HG03571 (cell line): ENCODE measurements around the gene UCP3.

Source experiments
- ATAC-seq: cut with Tn5 transposase; IDR thresholded peaks from one replicate; pipeline ENCODE4 v1.9.1; 2021; ENCODE audit not compliant: unreplicated experiment

Gene UCP3

DNA sequence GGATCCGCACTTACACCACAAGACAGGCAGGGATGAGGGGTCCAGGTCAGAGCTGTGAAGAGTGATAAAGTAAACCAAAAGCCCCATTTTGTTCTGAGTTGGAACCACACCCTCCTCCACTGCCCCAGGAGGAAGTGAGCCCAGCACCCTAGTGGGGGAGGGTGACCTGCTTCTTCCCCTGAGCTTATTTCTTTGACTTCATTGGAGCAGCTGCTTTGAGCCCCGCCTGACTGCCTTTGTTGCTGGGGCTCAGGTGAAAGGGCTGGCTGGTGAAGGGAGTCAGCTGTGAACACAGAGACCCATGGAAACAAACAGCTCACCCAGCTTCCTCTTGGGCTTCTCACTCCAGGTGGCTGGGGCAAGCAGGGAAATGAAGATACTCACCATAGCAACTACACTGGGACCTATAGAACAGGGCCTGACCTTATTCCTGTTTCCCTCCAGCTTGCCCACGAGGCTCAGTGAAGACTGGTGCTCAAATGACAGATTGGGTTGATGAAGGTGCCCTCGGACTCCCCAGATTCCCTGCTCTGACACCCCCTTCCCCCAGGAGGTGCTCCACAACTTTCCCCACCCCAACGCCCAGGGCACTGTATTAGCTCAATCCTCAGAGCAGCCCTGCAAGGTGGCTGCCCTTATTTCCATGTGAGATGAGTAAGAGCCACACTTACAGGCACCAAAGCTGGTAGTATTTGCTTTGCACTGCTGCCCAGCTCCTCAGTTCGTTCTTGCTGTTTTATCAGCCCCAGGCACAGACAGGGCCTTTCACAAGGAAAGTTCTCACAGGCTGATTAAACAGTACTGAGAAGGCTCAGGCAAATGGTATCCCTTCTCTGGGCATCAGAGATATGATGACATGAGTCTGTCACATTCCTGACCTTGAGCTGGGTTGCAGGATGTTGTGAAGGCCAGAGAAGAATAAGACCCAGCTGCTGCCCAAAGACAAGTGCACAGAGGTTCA lies 28.6 kb downstream of the UCP3 start:
- peak; percentile 39 for ATAC-seq

DNA sequence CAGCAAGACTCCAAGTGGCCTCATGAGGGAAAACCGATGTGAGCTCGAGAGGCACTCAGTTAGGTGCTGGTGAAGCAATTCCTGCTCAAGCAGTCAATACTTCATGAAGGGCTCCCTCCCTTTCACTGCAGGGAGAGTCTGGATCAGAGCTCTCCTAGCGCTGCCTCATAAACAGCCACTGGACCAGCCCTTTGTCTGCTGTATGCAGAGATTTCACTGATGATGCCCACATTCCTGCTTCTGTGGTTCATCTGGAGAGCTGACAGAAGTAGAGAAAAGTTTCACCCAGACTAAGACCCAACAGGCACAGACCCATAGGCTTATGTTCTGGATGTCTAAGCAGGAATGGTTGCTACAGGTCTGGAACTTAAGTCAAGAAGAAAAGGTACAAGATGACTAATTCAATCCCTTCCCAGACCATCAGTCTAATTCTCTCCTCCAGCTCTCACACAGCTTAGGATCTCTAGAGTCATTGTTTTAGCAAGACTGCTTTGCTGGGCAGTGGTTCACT lies 30.3 kb downstream of the UCP3 start:
- no peak for ATAC-seq

DNA sequence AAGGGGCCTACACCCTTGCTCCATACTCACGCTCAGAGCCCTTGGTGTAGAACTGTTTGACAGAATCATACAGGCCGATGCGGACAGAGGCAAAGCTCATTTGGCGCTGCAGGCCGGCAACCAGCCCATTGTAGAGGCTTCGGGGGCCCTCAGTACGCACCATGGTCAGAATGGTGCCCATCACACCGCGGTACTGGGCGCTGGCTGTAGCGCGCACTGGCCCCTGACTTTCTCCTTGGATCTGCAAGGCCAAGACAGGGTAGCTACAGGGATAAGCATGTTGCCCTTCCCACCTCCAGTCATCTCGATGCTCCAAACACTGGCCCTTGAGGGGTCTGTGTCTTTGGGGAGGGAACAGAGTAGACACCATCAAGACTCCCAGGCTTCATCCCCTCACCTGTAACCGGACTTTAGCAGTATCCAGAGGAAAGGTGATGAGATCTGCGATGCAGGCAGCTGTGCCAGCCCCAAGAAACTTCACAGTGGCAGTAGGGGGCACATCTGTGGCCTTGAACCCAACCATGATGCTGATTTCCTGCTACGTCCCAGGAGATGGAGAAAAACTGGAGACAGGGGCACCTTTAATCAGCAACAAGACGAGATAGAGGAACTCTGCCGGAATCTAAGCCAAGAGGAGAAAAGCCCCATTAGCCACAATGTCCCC lies 30.9 kb downstream of the UCP3 start:
- ATAC-seq, result no peak

DNA sequence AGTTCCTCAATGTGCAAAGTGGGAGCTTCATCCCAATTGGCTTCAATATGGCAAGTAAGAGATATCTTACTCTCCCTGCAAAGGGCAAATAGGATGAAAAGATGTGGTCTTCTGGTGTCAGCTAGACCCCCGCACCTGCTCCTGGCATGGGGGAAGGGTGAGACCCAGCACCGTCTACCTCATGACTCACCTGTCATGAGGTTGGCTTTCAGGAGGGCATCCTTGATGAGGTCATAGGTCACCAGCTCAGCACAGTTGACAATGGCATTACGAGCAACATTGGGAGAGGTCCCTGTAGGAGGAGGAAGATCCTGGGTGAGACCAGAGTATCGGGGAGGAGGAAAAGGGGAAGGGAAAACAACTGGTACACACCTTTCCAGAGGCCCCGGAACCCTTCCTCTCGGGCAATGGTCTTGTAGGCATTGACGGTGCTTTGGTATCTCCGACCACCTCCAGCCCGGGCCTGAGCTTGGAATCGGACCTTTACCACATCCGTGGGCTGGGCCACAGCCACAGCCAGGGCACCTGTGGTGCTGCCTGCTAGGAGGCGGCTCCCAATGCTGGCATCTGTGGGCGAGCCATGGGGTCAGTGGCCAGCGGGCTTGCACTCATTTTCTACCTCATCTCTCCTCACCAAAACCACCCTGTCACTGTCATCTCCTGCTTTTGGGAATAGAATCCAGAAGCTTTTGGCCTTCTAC lies 32.3 kb downstream of the UCP3 start:
- no peak for ATAC-seq

DNA sequence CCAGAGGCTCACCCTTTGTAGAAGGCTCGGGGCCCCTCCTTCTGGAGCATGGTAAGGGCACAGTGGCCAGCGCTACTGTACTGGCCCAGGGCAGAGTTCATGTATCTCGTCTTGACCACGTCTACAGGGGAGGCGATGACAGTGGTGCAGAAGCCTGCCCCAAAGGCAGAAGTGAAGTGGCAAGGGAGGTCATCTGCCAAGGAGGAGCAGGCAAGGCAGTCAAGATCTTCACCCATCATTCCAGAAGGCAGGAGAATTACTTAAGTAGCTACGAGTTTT lies 33.5 kb downstream of the UCP3 start:
- no peak for ATAC-seq

DNA sequence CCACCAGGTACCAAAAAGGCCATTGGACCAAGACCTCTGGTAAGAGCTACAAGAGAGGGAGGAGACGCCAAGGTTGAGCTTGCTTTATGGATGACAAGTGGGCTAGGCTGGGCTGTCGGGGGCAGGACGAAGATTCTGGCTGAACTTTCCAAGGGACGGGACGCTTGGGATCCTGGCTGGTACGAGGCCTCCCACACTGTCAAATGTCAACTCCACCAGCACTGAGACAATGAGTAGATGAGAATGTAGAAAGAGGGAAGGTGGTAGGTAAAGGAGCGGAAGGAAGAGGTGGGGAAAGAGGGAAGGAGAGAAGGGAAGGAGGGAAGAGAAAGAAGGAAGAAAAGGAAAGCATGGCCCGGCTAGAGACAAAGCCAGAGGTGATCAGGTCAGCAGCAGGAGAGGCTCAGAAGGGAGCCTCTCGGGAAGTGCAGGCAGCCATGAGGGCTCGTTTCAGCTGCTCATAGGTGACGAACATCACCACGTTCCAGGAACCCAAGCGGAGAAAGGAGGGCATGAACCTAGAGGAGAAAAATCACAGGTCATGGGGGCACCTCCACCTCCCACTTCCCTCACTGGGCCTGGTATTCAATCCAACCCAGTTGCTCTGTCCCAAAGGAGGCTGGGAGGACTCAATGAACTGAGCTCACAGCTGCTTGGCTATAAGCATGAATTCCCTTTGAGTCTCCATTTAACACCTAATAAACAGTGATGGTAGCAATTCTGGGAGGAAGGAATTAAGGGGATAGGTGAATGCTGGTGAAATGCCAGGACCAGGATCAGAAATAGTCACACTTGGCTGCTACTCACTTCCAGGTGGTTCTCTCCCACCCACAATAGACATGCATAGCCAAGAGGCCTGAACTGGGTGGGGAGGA lies 34.0 kb downstream of the UCP3 start:
- ATAC-seq, result no peak

DNA sequence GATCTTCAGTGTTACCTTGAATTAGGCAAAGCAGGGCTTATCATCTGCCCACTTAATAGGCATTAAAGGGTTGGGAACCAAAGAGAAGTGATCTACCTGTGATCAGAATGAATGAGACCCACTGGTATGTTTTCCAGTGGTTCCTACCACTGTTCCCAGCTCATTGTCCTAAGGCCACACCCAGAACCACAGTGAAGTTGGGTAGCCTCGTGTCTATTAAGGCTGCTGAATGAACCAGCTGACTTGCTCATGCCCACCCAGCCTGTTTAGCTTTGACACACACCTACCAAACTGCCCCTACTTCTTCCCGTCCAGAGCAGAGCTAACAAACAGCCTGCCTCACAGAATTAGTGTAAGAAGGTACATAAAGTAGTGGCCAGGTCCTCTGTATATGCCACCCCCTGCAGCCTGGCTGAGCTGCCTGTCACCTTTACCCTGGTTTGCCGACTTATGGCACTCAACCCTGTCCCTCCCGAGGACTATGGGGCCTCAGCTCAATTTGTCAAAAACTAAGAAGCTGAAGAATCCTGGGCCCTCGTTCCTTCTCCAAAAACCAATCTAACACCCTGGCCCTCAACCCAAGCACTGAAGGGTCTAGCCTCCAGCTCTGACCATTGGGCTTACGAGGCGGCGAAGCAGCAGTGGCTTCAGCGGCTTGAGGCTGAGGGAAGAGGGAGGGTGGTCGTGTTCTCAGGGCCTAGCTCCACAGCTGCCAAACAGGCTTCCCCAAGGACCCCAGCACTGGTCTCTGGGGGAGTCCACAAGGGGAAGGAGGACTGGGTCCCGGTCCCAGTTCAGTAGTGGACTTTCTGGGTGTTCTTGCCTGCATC lies 36.0 kb downstream of the UCP3 start:
- no peak for ATAC-seq

DNA sequence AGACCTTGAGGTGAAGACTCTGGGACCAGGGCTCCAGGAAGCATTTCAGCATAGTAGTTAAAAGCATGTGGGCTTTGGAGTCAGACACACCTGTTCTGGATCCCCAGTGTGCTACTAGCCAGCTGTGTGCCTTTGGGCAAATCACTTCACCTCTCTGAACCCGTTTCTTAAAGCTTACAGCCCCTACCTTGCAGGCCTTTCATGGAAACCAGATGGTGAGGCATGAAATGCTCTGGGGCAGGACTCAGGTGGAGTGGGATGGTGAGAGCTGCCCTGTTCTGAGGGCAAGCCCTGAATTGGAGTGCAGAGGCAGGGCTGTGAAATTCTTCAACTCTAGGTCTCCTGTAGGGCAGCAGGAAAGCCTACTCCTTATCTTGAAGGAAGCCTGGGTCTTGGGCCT lies 36.7 kb downstream of the UCP3 start:
- ATAC-seq, result no peak

DNA sequence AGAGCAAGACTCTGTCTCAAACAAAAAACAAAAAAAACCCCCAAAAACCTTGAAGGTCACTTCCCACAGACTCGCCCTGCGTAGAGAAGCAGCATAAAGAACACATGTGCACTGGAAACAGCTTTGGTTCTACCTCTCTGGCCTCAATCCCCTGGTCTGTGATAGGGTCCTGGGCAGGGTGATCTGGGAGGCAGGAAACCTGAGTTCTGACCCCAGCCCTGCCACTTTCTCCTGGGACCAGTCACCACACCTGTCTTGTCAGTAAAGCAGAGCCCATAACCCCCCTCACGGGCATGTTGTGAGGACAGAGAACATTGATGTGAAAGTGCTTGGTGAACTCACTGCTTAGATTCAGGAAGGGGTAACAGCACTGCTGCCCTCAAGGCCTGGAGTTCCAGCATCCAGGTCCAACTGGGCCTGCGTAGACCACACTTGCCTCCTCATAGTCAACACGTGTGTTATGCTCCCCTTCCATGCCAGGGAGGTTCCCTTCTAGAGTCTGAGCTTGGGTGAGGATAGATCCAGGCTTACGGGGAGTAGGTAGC lies 37.6 kb downstream of the UCP3 start:
- no peak for ATAC-seq

DNA sequence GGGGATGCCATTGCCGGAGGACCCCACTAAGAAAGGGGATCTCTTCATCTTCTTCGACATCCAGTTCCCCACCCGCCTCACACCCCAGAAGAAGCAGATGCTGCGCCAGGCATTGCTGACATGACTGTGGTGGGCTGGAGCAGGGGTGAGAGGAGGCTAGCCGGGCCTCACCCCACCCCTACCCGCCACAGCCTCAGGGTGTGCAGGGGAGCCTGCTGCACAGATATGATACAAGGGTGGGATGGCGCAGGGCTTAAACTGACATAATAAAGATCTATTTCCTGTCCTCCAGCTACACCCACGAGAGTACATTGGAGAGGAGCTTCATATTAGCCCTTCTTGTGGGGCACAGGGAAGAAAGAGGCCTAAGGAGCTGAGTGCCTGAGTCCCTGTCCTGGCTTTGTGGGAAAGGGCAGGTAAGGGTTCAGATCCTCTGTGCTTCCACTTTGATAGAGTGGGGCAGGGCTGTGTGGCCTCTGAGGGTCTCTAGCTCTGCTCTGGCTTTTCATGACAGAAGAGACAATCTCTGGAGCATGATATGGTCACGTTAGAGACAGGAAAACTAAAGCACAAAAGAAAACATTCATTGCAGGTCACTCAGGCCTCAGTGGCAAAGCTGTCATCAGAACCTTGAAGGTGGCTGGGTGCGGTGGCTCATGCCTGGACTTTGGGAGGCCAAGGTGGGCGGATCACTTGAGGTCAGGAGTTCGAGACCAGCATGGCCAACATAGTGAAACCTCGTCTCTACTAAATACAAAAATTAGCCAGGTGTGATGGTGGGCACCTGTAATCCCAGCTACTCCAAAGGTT lies 38.7 kb downstream of the UCP3 start:
- ATAC-seq, result no peak

DNA sequence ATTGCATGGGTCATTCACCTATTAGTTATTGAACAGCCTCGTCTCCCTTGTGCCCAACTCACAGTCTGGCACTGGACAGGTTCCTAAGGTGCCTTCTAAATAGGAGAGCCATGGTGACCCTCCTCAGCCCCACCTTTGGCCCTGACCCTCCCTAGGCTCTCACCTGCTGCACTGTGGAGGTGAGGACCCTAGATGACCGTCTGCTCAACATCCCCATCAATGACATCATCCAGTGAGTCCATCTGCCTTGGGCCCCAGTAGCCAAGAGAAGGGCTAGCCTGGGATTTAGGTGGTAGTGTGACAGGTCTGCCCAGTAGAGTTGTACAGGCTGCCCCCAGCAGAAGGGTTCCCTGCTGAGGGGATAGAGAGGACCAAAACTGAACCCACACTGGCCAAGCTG lies 39.8 kb downstream of the UCP3 start:
- no peak for ATAC-seq

DNA sequence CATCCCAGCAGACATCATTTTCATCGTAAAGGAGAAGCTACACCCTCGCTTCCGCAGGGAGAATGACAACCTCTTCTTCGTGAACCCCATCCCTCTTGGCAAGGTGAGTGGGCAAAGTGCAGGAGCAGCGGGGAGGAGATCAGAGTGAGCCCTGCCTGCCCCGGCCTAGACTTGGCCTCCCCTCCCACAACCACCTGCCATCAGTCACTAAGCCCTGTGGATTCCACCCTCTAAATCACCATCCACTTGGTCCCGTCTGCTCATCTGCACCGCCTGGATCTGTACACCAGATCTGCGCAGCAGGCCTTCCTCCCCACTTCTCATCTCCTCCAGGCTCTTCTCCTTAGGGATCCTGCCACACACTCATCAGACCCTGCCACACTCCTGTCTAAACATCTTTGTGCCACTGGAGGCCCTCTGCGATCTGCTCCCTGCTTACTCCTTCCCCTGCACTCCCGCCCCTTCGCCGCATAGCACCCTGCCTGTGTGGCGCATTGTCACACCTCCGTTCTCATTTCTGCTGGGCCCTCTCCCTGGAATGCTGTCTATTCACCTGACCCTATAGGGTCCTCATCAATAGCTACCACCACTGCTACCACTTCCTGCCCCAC lies 40.4 kb downstream of the UCP3 start:
- ATAC-seq, result no peak

DNA sequence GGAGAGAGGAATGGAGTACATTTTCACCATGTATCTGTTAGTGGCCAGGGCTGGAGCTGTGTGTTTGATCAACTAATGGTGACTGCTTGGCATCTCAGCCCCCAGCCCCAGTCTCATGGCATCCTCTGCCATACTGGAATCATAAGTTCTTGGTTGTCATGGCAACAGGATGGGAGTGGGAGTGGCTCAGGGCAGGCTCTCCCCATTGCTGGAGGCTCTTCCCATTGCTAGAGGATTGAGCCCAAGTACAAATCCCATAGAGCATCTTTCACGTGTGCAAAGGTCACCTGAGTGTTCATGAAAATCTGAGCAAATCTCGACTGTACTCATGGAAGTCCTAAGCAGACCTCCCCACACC lies 43.1 kb downstream of the UCP3 start:
- ATAC-seq, result no peak

DNA sequence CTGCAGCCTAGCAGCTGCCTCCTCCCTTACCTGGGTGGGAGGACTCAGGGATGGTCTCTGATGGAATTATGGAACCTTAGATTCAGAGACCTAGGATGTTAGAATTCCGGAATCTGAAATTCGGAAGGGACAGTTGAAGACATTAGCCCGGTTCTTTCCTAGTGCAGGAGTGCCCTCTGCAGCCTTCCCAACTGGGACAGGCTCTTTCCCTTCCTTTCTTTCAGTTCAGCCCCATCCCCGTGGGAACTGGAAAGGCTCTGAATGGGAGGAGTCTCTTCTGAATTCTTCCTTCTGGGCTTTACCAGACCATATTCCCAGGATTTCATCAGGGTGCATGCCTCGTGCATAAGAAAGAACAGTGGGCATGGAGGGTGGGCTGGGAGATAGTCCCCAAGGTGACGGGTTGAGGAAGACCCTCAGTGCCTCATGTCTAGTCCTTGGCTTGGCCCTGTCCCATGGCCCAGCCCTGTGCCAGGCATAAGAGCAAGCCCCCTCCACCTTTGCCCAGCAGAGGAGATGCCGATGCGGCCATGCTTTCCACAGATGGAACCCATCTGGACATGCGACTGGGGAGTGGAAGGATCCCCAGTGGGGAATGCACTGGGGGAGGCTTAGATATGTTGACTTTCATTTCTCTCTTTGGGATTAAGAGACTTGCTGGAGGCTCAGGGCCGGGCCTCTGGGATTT lies 43.7 kb downstream of the UCP3 start:
- ATAC-seq, result no peak

DNA sequence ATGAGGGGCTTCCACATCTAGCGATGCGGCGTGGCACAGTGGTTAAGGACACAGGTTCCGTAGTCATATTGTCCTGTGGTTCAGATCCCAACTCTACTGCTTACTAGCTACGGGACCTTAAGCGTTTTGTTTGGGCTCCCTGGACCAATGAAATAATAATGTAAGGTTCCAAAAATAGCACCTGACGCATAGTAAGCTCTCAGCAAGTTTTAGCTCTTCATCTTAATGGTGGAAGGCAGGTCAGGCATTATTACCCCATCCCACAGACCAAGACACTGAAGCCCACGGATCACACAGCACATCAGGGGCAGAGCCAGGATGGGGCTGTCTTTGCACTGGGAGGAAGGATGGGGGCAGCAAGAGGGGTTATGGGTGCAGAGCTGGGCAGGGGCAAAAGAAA lies 45.0 kb downstream of the UCP3 start:
- ATAC-seq, result no peak

DNA sequence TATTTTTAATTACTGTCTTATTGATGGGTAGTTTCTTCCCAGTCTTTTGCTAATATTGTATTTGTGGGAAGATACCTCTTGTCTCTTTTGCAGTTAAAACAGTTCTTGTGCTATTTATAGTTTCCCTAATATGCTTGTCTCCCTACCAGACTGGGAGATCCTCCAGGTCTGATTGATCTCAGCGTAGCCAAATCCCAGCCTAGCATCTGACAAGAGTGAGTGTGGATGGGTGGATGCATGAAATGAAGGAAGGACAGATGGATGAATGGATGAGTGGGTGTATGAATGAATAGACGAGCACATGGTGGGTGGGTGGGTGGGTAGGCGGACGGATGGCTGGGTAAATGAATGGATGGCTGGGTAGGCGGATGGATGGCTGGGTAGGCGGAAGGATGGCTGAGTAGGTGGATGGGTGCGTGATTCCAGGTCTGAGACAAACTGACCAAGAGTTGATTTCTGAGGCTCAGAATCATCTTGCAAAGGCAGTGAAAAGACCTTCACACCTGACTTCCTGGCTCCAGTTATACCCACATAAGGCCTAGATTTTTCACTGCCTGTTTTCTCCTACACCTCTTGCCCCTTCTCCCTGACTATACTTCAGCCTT lies 46.7 kb downstream of the UCP3 start:
- no peak for ATAC-seq

DNA sequence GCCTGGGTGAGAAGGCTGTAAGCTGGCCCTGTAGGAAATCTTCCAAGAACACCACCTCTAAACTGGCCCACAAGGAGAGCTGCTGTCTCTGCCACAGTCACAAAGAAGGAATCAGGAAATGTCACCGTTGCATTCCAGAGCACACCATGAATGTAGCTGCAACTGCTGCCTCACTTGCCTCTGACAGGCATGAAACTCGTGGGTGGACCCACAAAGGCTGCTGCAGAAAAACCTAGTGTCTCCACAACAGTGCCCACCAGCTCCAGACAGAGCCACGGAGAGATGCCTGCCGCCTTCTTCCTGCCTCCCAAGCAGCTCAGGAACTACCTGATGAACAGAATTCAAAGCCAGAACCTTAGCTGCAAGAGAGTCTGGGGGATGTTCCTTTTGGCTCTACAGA lies 47.6 kb downstream of the UCP3 start:
- ATAC-seq, result no peak
